Keratinocyte (primary cell): ENCODE results near the gene PACS2. TPM values are rescaled to one million over a fixed set of nuclear protein-coding genes. Genes with fewer than 3 reads are reported as not detected.

ENCODE experiments used
- DNase-seq: peaks from one replicate; pipeline ENCODE4 v3.0.0-alpha.2; 2011; ENCODE audit warnings: low read depth, missing footprints, low spot score
- FAIRE-seq: peaks from 2 replicates; lab custom pipeline; 2011; peaks lifted over from hg19 to GRCh38; lab: Jason Lieb, UNC
- H2AFZ ChIP-seq: 2 replicates; pipeline ENCODE4 v1.6.0; 2012; ENCODE audit warnings: low read length, control low read depth, inconsistent platforms; ENCODE audit not compliant: control insufficient read depth
- H3K27ac ChIP-seq: 2 replicates; pipeline ENCODE4 v1.5.1; 2011; ENCODE audit warnings: low read length; ENCODE audit not compliant: control insufficient read depth, insufficient read depth
- H3K27me3 ChIP-seq: 3 replicates; pipeline ENCODE4 v1.6.0; 2011; ENCODE audit warnings: low read length; ENCODE audit not compliant: control insufficient read depth, insufficient read depth; ENCODE audit errors: extremely low read depth
- H3K36me3 ChIP-seq, 2 experiments: 2 replicates in 1 of 2; 3 replicates in 1 of 2; pipeline ENCODE4 v1.5.1; 2011; ENCODE audit warnings: low read length in 2 of 2, mild to moderate bottlenecking in 1 of 2; ENCODE audit not compliant: control insufficient read depth in 2 of 2, insufficient read depth in 2 of 2; ENCODE audit errors: extremely low read depth in 1 of 2
- H3K4me1 ChIP-seq: 3 replicates; pipeline ENCODE4 v1.5.1; 2011; ENCODE audit warnings: low read length; ENCODE audit not compliant: control insufficient read depth, insufficient read depth; ENCODE audit errors: extremely low read depth
- H3K4me2 ChIP-seq: 3 replicates; pipeline ENCODE4 v1.6.0; 2011; ENCODE audit warnings: low read depth, low read length; ENCODE audit not compliant: control insufficient read depth, insufficient read depth; ENCODE audit errors: extremely low read depth
- H3K4me3 ChIP-seq, 3 experiments: fragments of 200-600 bp in 1 of 3; sonication (generic) in 1 of 3; 2 replicates in 2 of 3; 3 replicates in 1 of 3; pipeline ENCODE4 v1.5.1; 2011 to 2016; ENCODE audit warnings: low read length in 3 of 3, mild to moderate bottlenecking in 3 of 3, control low read depth in 2 of 3, inconsistent platforms in 1 of 3, low read depth in 1 of 3, mixed read lengths in 1 of 3, mixed run types in 1 of 3, moderate library complexity in 1 of 3; ENCODE audit not compliant: control insufficient read depth in 2 of 3, insufficient read depth in 2 of 3; ENCODE audit errors: extremely low read depth in 1 of 3
- H3K79me2 ChIP-seq: 2 replicates; pipeline ENCODE4 v1.6.0; 2012; ENCODE audit warnings: low read length; ENCODE audit not compliant: control insufficient read depth, insufficient read depth
- H3K9ac ChIP-seq: 3 replicates; pipeline ENCODE4 v1.6.0; 2011; ENCODE audit warnings: low read length; ENCODE audit not compliant: control insufficient read depth, insufficient read depth; ENCODE audit errors: extremely low read depth
- H3K9me1 ChIP-seq: 3 replicates; pipeline ENCODE4 v1.6.0; 2011; ENCODE audit warnings: low read length; ENCODE audit not compliant: control insufficient read depth, insufficient read depth; ENCODE audit errors: extremely low read depth
- H3K9me3 ChIP-seq: 2 replicates; pipeline ENCODE4 v1.5.1; 2012; ENCODE audit warnings: low read depth, low read length; ENCODE audit not compliant: control insufficient read depth
- H4K20me1 ChIP-seq: 3 replicates; pipeline ENCODE4 v1.6.0; 2011; ENCODE audit warnings: low read length; ENCODE audit not compliant: control insufficient read depth, insufficient read depth; ENCODE audit errors: extremely low read depth
- EZH2 ChIP-seq: IDR thresholded peaks from one replicate; pipeline ENCODE4 v1.6.1; 2012; ENCODE audit warnings: inconsistent platforms, mild to moderate bottlenecking, low read length, moderate library complexity
- dilution Hi-C: fragments of 300-500 bp; cut with MboI; formaldehyde crosslinking; loops from one replicate; pipeline ENCODE4 v1.7.0; 2020; ENCODE audit warnings: low sequenced_read_pairs; ENCODE audit not compliant: extremely low pct_ligation_motif_present
- polyA plus RNA-seq, 5 experiments: library from polyadenylated mRNA; depleted of rRNA in 3 of 5; stranded (reverse) in 3 of 5; stranded (forward) in 1 of 5; unstranded in 1 of 5; fragments of >200 nt; gene quantifications; 1 replicate in 1 of 5; 2 replicates in 3 of 5; 3 replicates in 1 of 5; pipeline versions ENCODE4 v1.2.1 to v1.2.3, GENCODE V29; 2011 to 2012; ENCODE audit warnings: missing spikeins in 2 of 5, low read depth in 1 of 5, low replicate concordance in 1 of 5
- TF ChIP-seq, protein P1 (sequence below), 3 experiments: IDR thresholded peaks in 1 of 3; conservative IDR thresholded peaks in 1 of 3; optimal IDR thresholded peaks in 1 of 3; 2 replicates in 2 of 3; 3 replicates in 1 of 3; pipeline versions ENCODE3 to v1.5.1; 2011; ENCODE audit warnings: low read length in 3 of 3, mild to moderate bottlenecking in 3 of 3, moderate library complexity in 2 of 3, control low read depth in 1 of 3, inconsistent platforms in 1 of 3; ENCODE audit not compliant: insufficient read depth in 2 of 3; ENCODE audit errors: extremely low read depth in 1 of 3

The PACS2 gene
- polyA plus RNA-seq, 1 donor (not counting 4 experiments of a cell fraction or from before 2014, with no cell fraction given), result 11.8 TPM

DNA sequence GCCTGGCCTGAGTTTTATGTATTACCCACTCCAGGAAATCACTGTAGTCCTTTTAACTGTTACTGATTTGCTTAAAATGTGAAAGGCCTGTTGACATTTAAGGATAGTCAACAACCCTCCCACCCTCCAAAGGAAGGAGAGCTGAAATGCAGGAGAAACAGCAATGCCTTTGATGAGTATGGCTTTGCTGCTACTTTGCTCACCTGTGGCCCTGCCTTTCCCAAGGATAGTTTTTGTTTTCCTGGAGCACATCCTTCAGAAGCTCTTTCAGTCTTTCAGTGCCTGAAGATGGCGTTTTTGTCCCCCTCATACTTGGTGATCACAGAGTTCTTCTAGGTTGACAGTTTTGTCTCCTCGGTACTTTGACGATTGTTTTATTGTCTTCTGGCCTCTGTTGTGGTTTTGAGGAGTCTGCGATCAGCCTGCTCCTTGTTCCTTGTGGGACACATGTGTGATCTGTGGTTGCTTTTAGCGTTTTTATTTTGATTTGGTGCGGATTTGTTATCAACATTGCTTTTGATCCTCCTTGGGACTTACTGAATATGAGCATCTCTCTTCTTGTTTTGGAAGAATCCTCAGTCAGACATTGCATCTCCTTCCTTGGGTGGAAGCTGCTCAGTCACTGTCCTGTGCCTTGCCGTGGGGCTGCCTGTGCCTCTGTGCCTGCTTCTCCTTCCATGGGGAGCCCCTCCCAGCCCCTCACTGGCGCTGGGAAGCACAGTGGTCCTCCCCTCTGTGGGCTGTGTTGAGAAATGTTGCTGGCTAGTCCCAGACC, 17.2 kb downstream of the PACS2 start:
- no peak overlapping the region for H3K4me2 ChIP-seq
- H2AFZ ChIP-seq, result no peak overlapping the region
- no peaks in the 10 kb centered on the region for H3K36me3 ChIP-seq
- FAIRE-seq, result no peak
- peaks cover 17% of the 10 kb centered on the region for H3K79me2 ChIP-seq
- no peak for DNase-seq
- no peak overlapping the region for H3K4me3 ChIP-seq
- TF ChIP-seq, protein P1, sequence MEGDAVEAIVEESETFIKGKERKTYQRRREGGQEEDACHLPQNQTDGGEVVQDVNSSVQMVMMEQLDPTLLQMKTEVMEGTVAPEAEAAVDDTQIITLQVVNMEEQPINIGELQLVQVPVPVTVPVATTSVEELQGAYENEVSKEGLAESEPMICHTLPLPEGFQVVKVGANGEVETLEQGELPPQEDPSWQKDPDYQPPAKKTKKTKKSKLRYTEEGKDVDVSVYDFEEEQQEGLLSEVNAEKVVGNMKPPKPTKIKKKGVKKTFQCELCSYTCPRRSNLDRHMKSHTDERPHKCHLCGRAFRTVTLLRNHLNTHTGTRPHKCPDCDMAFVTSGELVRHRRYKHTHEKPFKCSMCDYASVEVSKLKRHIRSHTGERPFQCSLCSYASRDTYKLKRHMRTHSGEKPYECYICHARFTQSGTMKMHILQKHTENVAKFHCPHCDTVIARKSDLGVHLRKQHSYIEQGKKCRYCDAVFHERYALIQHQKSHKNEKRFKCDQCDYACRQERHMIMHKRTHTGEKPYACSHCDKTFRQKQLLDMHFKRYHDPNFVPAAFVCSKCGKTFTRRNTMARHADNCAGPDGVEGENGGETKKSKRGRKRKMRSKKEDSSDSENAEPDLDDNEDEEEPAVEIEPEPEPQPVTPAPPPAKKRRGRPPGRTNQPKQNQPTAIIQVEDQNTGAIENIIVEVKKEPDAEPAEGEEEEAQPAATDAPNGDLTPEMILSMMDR (optimal IDR thresholded peaks at IDR 0.05 in 1 of 3, IDR thresholded peaks at IDR 0.05 in 1 of 3, conservative IDR thresholded peaks at IDR 0.05 in 1 of 3; ENCODE audit: extremely low read depth in 1 of 3, insufficient read depth in 2 of 3, low read length in 3 of 3), result no peak
- no peak for TF ChIP-seq EZH2
- no peaks in the 10 kb centered on the region for H3K9me3 ChIP-seq
- no peak overlapping the region for H3K9ac ChIP-seq
- no peaks in the 10 kb centered on the region for H3K4me1 ChIP-seq
- no peaks in the 10 kb centered on the region for H3K9me1 ChIP-seq
- dilution Hi-C loops, result no loop called here
- peaks cover 2% of the 10 kb centered on the region for H4K20me1 ChIP-seq
- H3K27me3 ChIP-seq, result no peaks in the 10 kb centered on the region
- no peak overlapping the region for H3K27ac ChIP-seq

DNA sequence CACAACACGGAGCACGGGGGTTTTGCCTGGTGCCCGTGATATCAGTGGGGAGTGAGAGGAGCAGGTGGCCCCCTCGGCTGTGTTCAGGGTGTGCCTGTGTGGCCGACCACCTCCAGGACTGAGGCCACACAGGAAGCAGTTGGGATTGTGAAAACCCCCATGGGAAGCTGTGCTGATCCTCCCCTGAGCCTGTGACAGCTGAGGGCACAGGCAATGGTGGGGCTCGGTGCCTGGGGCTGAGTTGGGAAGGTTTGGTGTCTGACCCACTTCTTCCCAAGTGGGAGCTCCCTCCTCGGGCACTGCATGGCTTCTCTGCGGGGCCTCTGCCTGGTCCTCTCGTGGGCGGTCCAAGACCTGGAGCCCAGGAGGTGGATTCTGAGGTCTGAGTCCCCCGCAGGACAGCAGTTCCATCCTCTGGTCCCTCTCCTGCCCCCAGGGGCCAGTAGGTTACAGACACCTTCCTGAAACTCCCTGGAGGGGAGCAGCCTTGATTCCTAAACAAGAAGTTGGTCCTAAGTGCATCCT, 17.9 kb downstream of the PACS2 start:
- H3K9ac ChIP-seq, result no peak overlapping the region
- dilution Hi-C loops, result no loop called here
- H3K79me2 ChIP-seq, result peaks cover 17% of the 10 kb centered on the region
- no peaks in the 10 kb centered on the region for H3K9me1 ChIP-seq
- FAIRE-seq, result no peak
- no peak overlapping the region for H3K4me3 ChIP-seq
- no peak overlapping the region for H3K27ac ChIP-seq
- no peak for DNase-seq
- H4K20me1 ChIP-seq, result peaks cover 2% of the 10 kb centered on the region
- no peaks in the 10 kb centered on the region for H3K36me3 ChIP-seq
- no peaks in the 10 kb centered on the region for H3K27me3 ChIP-seq
- no peak overlapping the region for H2AFZ ChIP-seq
- no peaks in the 10 kb centered on the region for H3K4me1 ChIP-seq
- no peak overlapping the region for H3K4me2 ChIP-seq
- no peaks in the 10 kb centered on the region for H3K9me3 ChIP-seq
- TF ChIP-seq, protein P1 (optimal IDR thresholded peaks at IDR 0.05 in 1 of 3, IDR thresholded peaks at IDR 0.05 in 1 of 3, conservative IDR thresholded peaks at IDR 0.05 in 1 of 3; ENCODE audit: extremely low read depth in 1 of 3, insufficient read depth in 2 of 3, low read length in 3 of 3), result no peak
- no peak for TF ChIP-seq EZH2
